Natural killer cell treated with Interleukin-12 subunit alpha and Interleukin-12 subunit beta and Interleukin-15 and Interleukin-18, amount 100 ng/mL, for 72 hours (primary cell): ENCODE measurements around the gene ITM2A. TPM values are rescaled to one million over a fixed set of nuclear protein-coding genes. Genes with fewer than 3 reads are reported as not detected.

Experiments
- ATAC-seq, 2 donors: fragments of 150-1000 bp; cut with Tn5 transposase in 1 of 2; sonication (Bioruptor Pico), chemical (Tn5 transposase) in 1 of 2; 2 replicates each; pipeline ENCODE4 v1.10.0; 2021
- DNase-seq: peaks from one replicate; pipeline ENCODE4 v3.0.0; 2022; ENCODE audit warnings: low spot score
- H3K27ac Mint-ChIP-seq, 2 donors: 1 replicate in 1 of 2; 2 replicates in 1 of 2; pipeline ENCODE4 v1.8.0; 2022; ENCODE audit warnings: mixed read lengths in 2 of 2, mild to moderate bottlenecking in 1 of 2, moderate library complexity in 1 of 2
- H3K27me3 Mint-ChIP-seq, 2 donors: 1 replicate in 1 of 2; 2 replicates in 1 of 2; pipeline ENCODE4 v1.8.0; 2022; ENCODE audit warnings: mixed read lengths in 2 of 2
- H3K36me3 Mint-ChIP-seq: one replicate; pipeline ENCODE4 v1.8.0; 2022; ENCODE audit warnings: mixed read lengths
- H3K4me1 Mint-ChIP-seq, 2 donors: 1 replicate in 1 of 2; 2 replicates in 1 of 2; pipeline ENCODE4 v1.8.0; 2022; ENCODE audit warnings: low read depth in 2 of 2, mixed read lengths in 2 of 2, mild to moderate bottlenecking in 1 of 2
- H3K4me3 Mint-ChIP-seq: one replicate; pipeline ENCODE4 v1.8.0; 2022; ENCODE audit warnings: mixed read lengths
- H3K9me3 Mint-ChIP-seq: 2 replicates; pipeline ENCODE4 v1.8.0; 2022; ENCODE audit warnings: mixed read lengths
- total RNA-seq, 2 donors: library from RNA; stranded (reverse); gene quantifications; one replicate each; pipeline ENCODE4 v1.2.3, GENCODE V29; 2022

ITM2A gene
- total RNA-seq, result 10 to 100 TPM; 37.0 to 51.6 TPM

GRCh38 chrX:79366873-79367749 lies at the start of gene ITM2A:
Gene ITM2A (minus strand): TSS chrX:79367334. CDS start chrX:79367215, 119 bp downstream.
- Mint-ChIP-seq H3K27me3 (peaks cover 0 to 10% of the 10 kb centered on the region in 2 donors), H3K4me3 (peak within 1 kb of the TSS; percentile 94), H3K9me3 (no peaks in the 10 kb centered on the region), H3K27ac (peak within 1 kb of the TSS; percentile 79 to 93), H3K4me1 (peaks cover 22% of the 10 kb centered on the region in 2 donors), H3K36me3 (peaks cover 4% of the 10 kb centered on the region)
- peak; percentile 83 to 89 for ATAC-seq
- peak; percentile 63 for DNase-seq

GRCh38 chrX:79415056-79415455 lies 47.9 kb upstream of the ITM2A start:
- no peaks in the 10 kb centered on the region for H3K36me3 Mint-ChIP-seq
- no peaks in the 10 kb centered on the region for H3K9me3 Mint-ChIP-seq
- no peak overlapping the region for H3K27ac Mint-ChIP-seq
- DNase-seq (no peak), ATAC-seq (no peak)
- H3K4me3 Mint-ChIP-seq, result no peak overlapping the region
- peaks cover 3 to 5% of the 10 kb centered on the region in 2 donors for H3K4me1 Mint-ChIP-seq
- H3K27me3 Mint-ChIP-seq, result peaks cover 0 to 2% of the 10 kb centered on the region in 2 donors

GRCh38 chrX:79413963-79414362 lies 46.8 kb upstream of the ITM2A start:
- H3K9me3 Mint-ChIP-seq, result no peaks in the 10 kb centered on the region
- H3K27ac Mint-ChIP-seq, result no peak overlapping the region

GRCh38 chrX:79412972-79413371 lies 45.8 kb upstream of the ITM2A start:
- Mint-ChIP-seq H3K27ac (peak overlapping the region in 1 of 2 donors; percentile 31), H3K9me3 (no peaks in the 10 kb centered on the region), H3K4me1 (peaks cover 14 to 26% of the 10 kb centered on the region in 2 donors), H3K36me3 (no peaks in the 10 kb centered on the region), H3K4me3 (peak overlapping the region; percentile 56), H3K27me3 (no peaks in the 10 kb centered on the region)
- ATAC-seq (no peak), DNase-seq (no peak)

More at GRCh38 chrX:79413963-79414362, 46.8 kb upstream of the ITM2A start:
- no peak overlapping the region for H3K4me3 Mint-ChIP-seq
- H3K4me1 Mint-ChIP-seq, result peaks cover 7 to 16% of the 10 kb centered on the region in 2 donors
- ATAC-seq, result no peak
- no peak for DNase-seq
- no peaks in the 10 kb centered on the region for H3K36me3 Mint-ChIP-seq
- H3K27me3 Mint-ChIP-seq, result peaks cover 0 to 2% of the 10 kb centered on the region in 2 donors

GRCh38 chrX:79412166-79412565 lies 45.0 kb upstream of the ITM2A start:
- H3K9me3 Mint-ChIP-seq, result no peaks in the 10 kb centered on the region
- DNase-seq, result no peak
- no peak overlapping the region for H3K4me3 Mint-ChIP-seq
- H3K4me1 Mint-ChIP-seq, result peaks cover 18 to 34% of the 10 kb centered on the region in 2 donors
- ATAC-seq, result no peak
- H3K36me3 Mint-ChIP-seq, result no peaks in the 10 kb centered on the region
- H3K27me3 Mint-ChIP-seq, result no peaks in the 10 kb centered on the region
- H3K27ac Mint-ChIP-seq, result no peak overlapping the region

GRCh38 chrX:79409657-79410056 lies 42.5 kb upstream of the ITM2A start:
- H3K4me3 Mint-ChIP-seq, result no peak overlapping the region
- peaks cover 17% of the 10 kb centered on the region for H3K36me3 Mint-ChIP-seq
- DNase-seq (no peak), ATAC-seq (no peak)
- H3K27ac Mint-ChIP-seq, result peak overlapping the region in 1 of 2 donors; percentile 77
- H3K4me1 Mint-ChIP-seq, result peaks cover 18 to 34% of the 10 kb centered on the region in 2 donors
- no peaks in the 10 kb centered on the region for H3K9me3 Mint-ChIP-seq
- H3K27me3 Mint-ChIP-seq, result no peaks in the 10 kb centered on the region

- ATAC-seq (peak in 1 of 2 donors; percentile 61), DNase-seq (no peak)
- peaks cover 18 to 34% of the 10 kb centered on the region in 2 donors for H3K4me1 Mint-ChIP-seq
- H3K27ac Mint-ChIP-seq, result peak overlapping the region; percentile 69 to 77
- no peaks in the 10 kb centered on the region for H3K27me3 Mint-ChIP-seq
- peaks cover 17% of the 10 kb centered on the region for H3K36me3 Mint-ChIP-seq
- no peaks in the 10 kb centered on the region for H3K9me3 Mint-ChIP-seq
- peak overlapping the region; percentile 69 for H3K4me3 Mint-ChIP-seq
Observed at GRCh38 chrX:79408623-79409322, 41.6 kb upstream of the ITM2A start.

GRCh38 chrX:79400623-79401022 lies 33.5 kb upstream of the ITM2A start:
- no peak overlapping the region for H3K4me3 Mint-ChIP-seq
- H3K9me3 Mint-ChIP-seq, result peaks cover 4% of the 10 kb centered on the region
- peak overlapping the region in 1 of 2 donors; percentile 57 for H3K27ac Mint-ChIP-seq
- no peak for ATAC-seq
- H3K4me1 Mint-ChIP-seq, result peaks cover 0 to 3% of the 10 kb centered on the region in 2 donors
- peaks cover 0 to 5% of the 10 kb centered on the region in 2 donors for H3K27me3 Mint-ChIP-seq
- DNase-seq, result no peak
- peaks cover 9% of the 10 kb centered on the region for H3K36me3 Mint-ChIP-seq

GRCh38 chrX:79375340-79375739 lies 8.2 kb upstream of the ITM2A start:
- Mint-ChIP-seq H3K27me3 (peaks cover 0 to 6% of the 10 kb centered on the region in 2 donors), H3K36me3 (peaks cover 6% of the 10 kb centered on the region), H3K4me3 (no peak overlapping the region), H3K27ac (no peak overlapping the region), H3K4me1 (peaks cover 6 to 14% of the 10 kb centered on the region in 2 donors), H3K9me3 (peaks cover 2% of the 10 kb centered on the region)
- ATAC-seq (no peak), DNase-seq (no peak)

- peaks cover 10% of the 10 kb centered on the region for H3K36me3 Mint-ChIP-seq
- H3K4me1 Mint-ChIP-seq, result peaks cover 18 to 24% of the 10 kb centered on the region in 2 donors
- peaks cover 0 to 15% of the 10 kb centered on the region in 2 donors for H3K27me3 Mint-ChIP-seq
- DNase-seq, result no peak
- H3K27ac Mint-ChIP-seq, result no peak overlapping the region
- H3K4me3 Mint-ChIP-seq, result no peak overlapping the region
- no peak for ATAC-seq
- H3K9me3 Mint-ChIP-seq, result peaks cover 2% of the 10 kb centered on the region
Observed at GRCh38 chrX:79371640-79372039, 4.5 kb upstream of the ITM2A start.

- Mint-ChIP-seq H3K36me3 (peaks cover 10% of the 10 kb centered on the region), H3K4me3 (no peak overlapping the region), H3K27ac (no peak overlapping the region), H3K4me1 (peaks cover 22 to 29% of the 10 kb centered on the region in 2 donors), H3K27me3 (peaks cover 0 to 14% of the 10 kb centered on the region in 2 donors), H3K9me3 (peaks cover 2% of the 10 kb centered on the region)
- DNase-seq, result no peak
- no peak for ATAC-seq
Observed at GRCh38 chrX:79371101-79371500, 4.0 kb upstream of the ITM2A start.

GRCh38 chrX:79369871-79370270 lies 2.7 kb upstream of the ITM2A start:
- Mint-ChIP-seq H3K36me3 (peaks cover 10% of the 10 kb centered on the region), H3K4me1 (peaks cover 28 to 37% of the 10 kb centered on the region in 2 donors), H3K27ac (no peak overlapping the region), H3K4me3 (no peak overlapping the region), H3K9me3 (peaks cover 2% of the 10 kb centered on the region), H3K27me3 (peaks cover 0 to 14% of the 10 kb centered on the region in 2 donors)
- DNase-seq, result no peak
- no peak for ATAC-seq

- H3K27ac Mint-ChIP-seq, result peak overlapping the region; percentile 79 to 93
- ATAC-seq, result no peak
- peaks cover 24 to 35% of the 10 kb centered on the region in 2 donors for H3K4me1 Mint-ChIP-seq
- H3K27me3 Mint-ChIP-seq, result peaks cover 0 to 12% of the 10 kb centered on the region in 2 donors
- no peaks in the 10 kb centered on the region for H3K9me3 Mint-ChIP-seq
- DNase-seq, result no peak
- peaks cover 4% of the 10 kb centered on the region for H3K36me3 Mint-ChIP-seq
- H3K4me3 Mint-ChIP-seq, result no peak overlapping the region
Observed at GRCh38 chrX:79368441-79368840, 1.3 kb upstream of the ITM2A start.

GRCh38 chrX:79367907-79368306 lies 773 bp upstream of the ITM2A start:
- ATAC-seq (no peak), DNase-seq (no peak)
- peaks cover 0 to 10% of the 10 kb centered on the region in 2 donors for H3K27me3 Mint-ChIP-seq

More at GRCh38 chrX:79367907-79368306, 773 bp upstream of the ITM2A start:
- Mint-ChIP-seq H3K27ac (peak overlapping the region; percentile 79 to 93), H3K4me1 (peaks cover 22 to 29% of the 10 kb centered on the region in 2 donors), H3K9me3 (no peaks in the 10 kb centered on the region), H3K36me3 (peaks cover 4% of the 10 kb centered on the region), H3K4me3 (peak overlapping the region; percentile 94)
